ENCODE results near the gene COA1.
A peak's percentile ranks its signal among the peaks of the same experiment; 100 is the strongest.
"Not testable (repeated sequence)": the region's sequence is repeated elsewhere in the genome, so short reads cannot be mapped to it uniquely, and the experiment has no call there.

Gene COA1

GRCh38 chr7:43687866-43688265 lies 41.5 kb downstream of the COA1 start:
- DNase-seq (ENCODE audit: low read depth): not testable (repeated sequence)

DNA sequence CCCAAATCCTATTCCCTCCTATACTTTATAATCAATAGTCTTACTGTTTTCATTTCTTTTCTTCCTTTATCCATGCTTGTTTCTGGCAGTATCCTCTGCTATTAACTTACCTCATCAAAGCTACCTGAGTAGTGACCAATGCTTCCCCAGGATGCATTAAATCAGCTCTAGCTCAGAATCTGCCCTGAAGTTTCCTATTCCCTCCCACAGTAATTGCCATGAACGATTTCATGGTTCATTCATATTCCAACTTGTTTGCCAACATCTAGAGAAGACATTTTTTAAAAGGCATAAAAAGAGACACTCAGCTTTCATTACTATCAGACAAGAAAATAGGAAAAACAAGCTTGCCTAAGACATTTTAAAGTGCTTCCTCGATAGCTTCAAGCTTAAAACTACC lies 42.3 kb downstream of the COA1 start:
- no peak for DNase-seq (ENCODE audit: low read depth)

DNA sequence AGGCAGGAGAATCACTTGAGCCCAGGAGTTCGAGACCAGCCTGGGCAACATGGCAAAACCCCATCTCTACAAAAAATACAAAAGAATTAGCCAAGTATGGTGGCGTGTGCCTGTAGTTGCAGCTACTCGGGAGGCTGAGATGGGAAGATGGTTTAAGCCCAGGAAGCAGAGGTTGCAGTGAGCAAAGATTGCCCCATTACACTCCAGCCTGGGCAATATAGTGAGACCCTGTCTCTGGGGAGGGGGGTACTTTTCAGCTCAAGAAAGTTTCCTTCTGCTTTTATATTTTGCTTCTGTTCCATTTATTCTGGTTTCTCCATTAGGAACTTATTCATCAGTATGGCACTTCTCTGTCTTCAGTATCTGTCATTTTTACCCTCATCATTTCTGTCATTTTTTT lies 48.6 kb downstream of the COA1 start:
- DNase-seq (ENCODE audit: low read depth): no peak

DNA sequence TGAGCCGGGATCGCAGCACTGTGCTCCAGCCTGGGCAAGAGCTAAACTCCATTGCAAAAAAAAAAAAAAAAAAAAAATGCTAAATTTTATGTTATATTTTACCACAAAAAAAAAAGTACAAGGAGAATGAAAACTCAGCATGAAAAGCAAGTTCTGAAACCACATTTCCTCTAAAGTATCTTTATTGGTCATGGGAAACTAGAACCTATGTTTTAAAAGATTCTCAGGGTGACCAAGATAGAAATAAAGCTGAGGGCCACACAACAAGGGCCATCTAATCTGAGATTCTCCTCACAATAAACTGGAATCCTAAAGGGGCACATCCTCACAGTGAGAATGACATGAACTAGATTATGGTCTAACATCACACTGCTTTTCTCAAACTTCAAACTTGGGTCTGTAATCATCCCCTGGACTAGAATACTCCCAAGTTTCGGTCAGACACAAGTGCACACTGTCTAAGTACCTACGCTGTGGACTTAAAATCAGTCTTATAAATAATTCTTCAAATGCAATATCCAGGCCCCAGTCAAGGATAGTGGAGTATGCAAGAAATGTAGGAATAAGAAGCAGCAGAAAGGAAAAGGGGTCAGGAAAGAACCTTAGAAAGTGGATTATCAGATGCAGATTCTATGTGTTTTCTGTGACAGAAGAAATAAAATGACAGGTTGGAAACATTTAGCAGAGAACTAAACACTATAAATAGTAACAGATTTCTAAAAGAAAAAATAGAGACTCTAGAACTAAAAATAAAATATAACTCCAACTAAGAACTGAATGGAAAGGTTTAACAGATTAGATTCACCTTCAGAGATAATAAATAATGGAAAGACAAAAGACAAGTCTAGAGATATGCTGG lies 49.9 kb downstream of the COA1 start:
- DNase-seq (ENCODE audit: low read depth): no peak

GRCh38 chr7:43678315-43678714 lies 51.0 kb downstream of the COA1 start:
- no peak for DNase-seq (ENCODE audit: low read depth)

DNA sequence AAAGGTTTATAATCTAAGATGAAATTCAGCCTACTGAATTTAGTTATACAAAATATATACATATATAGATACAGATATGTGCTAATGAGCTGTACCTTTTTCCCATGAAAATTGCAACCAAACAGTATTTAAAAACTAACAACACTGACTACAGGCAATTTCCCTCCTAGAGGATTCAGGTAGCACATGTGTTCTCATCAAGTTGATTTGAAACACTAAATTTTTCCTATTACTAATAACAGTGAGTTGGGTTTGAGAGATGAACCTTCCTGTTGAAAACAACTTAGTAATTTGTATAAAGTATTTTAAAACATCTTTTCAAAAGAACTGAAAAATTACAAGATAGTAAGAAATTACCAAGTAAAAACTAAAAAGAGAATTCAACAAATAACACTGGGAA lies 51.5 kb downstream of the COA1 start:
- DNase-seq (ENCODE audit: low read depth): no peak

DNA sequence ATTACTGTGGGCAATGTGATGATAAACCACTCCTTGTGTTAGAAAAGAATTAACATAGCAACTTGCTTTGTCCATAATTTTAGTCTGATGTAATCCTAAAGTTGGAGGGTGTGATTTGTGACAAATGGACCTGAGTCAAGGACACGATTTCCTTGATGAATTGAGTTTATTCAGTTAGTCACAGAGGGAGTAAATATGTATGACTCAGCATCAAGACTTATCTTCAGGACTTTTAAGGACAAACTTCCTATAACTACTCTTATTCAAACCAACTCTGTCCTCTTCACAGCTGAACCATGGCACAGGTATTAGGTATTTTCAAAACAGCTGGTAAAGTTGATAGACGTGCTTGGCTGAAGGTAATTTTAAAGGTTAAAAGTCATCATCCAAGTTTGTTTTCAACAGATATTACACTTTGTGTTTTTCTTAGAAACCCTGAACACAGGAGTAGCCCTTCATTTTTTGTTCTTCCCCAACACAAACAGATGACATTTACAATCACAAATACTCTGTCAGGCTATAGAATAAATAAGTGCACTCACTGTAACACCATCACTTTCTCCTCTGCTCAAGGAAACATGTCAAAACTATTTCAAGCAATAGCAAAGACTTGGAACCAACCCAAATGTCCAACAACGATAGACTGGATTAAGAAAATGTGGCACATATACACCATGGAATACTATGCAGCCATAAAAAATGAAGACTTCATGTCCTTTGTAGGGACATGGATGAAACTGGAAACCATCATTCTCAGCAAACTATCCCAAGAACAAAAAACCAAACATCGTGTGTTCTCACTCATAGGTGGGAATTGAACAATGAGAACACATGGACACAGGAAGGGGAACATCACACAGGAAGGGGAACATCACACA lies 54.5 kb downstream of the COA1 start:
- peak; percentile 68 for DNase-seq (ENCODE audit: low read depth)

DNA sequence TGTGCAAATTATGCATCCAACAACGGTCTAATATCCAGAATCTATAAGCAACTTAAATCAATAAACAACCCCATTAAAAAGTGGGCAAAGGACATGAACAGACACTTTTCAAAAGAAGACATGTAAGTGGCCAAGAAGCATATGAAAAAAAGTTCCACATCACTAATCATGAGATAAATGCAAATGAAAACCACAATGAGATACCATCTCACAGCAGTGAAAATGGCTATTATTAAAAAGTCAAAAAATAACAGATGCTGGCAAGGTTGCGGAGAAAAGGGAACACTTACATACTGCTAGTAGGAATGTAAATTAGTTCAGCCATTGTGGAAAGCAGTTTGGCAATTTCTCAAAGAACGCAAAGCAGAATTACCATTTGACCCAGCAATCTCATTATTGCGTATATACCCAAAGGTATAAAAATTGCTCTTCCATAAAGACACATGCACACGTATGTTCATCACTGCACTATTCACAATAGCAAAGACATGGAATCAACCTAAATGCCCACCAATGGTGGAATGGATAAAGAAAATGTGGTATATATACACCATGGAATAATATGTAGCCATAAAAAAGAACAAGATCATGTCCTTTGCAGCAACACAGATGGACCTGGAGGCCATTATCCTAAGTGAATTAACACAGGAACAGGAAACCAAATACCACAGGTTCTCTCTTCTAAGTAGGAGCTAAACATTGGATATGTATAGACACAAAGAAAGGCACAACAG lies 55.9 kb downstream of the COA1 start:
- DNase-seq (ENCODE audit: low read depth): peak; percentile 26

DNA sequence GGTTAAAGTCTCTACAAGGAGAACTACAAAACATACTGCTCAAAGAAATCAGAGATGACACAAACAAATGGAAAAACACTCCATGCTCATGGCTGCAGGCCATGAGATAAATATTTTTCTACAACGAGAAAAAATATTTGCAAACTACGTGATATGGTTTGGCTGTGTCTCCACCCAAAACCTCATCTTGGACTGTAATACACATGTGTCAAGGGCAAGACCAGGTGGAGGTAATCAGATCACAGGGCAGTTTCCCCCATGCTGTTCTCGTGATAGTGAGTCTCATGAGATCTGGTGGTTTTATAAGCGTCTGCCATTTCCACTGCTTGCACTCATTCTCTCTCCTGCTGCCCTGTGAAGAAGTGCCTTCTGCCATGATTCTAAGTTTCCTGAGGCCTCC lies 57.8 kb downstream of the COA1 start:
- DNase-seq (ENCODE audit: low read depth): no peak

DNA sequence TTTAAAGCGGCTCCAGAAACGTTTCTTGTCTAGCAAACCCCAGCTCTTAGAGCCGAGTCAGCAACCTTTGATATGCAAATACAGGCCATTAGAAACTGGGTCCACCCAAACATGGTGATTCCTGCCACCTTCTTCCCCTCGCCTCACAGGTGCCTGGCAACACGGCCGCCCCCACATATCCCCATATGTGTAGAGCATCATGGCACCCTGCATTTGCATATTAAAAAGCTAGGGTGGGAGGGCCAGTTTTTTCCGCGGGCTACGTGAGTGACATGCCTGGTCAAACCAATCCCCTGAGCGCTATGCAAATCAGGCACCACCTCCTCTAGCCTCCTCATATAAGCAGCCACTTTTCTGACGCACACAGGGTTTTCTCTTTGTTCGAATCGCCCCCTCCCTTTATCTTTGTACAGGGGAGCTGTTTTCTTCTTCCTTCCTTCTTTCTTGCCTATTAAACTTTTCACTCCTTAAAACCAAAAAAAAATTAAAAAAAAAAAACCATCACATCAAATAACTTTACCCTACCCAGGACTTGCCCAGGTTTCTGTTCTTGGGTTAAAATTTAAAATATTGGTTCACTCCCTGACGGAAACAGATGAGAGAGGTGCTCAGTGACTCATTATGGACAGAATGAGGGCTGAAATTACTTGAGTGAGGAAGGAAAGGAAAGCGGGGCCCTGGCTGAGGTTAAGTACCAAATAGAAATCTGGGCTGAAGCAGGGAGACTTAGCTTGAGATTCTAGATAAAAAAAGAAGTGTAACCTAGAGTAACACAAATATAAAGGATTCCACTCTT lies 59.8 kb downstream of the COA1 start:
- DNase-seq (ENCODE audit: low read depth): no peak

GRCh38 chr7:43668035-43668434 lies 61.3 kb downstream of the COA1 start:
- DNase-seq (ENCODE audit: low read depth): no peak

GRCh38 chr7:43666938-43667337 lies 62.4 kb downstream of the COA1 start:
- DNase-seq (ENCODE audit: low read depth): no peak

- DNase-seq (ENCODE audit: low read depth): no peak
Measured at GRCh38 chr7:43664681-43665080, 64.6 kb downstream of the COA1 start.

- DNase-seq (ENCODE audit: low read depth): no peak
Measured at GRCh38 chr7:43660141-43660540, 69.2 kb downstream of the COA1 start.

DNA sequence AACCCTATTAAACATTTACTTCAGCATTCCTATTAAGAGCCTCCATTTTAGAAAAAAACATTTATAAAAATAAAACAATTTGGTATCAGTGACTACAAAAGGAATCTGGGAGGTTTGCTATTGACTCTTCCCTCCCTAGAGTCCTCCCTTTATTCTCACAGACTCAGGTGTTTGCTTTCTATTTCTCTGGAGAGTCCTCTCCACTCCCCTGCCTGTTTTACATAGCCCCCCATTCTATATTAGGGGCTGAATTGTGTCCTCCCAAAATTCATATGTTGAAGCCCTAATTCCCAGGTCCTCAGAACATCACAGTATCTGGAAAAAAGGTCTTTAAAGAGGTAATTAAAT lies 69.8 kb downstream of the COA1 start:
- no peak for DNase-seq (ENCODE audit: low read depth)

DNA sequence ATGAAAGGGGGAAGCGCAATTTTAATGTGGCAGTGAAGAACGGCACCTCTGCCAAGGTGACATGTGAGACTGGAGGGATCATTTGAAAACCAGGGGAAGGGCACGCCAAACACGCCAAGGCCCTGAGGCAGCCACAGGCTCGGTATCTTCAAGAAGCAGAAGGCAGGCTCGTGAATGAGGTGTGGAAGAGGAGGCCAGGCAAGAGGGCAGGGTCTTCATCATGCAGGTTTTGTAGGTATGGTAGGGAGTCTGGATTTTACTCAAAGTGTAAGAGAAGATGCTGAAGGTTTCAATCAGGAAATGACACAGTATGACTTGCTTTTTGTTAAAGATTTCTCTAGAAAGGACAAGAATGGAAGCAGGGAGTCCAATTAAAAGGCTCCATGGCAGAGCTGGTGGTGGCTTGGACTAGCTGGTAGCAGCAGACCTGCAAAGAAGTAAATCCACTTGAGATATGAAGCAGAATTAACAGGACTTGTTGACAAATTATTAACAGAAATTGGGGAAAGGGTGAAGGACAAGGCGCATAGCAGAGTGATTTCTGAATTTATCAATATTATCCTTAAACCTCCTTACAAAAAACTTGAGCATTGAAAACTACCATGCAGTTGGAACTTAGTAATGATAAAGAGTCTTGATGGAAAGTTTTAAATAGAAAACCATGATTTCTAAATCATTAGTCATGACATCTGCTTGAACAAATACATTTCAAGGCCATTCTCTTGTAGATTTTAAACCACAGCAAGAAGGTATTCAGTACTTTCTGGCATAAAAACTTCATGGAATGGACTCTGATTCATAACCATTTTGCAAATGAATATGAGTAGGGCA lies 70.4 kb downstream of the COA1 start:
- no peak for DNase-seq (ENCODE audit: low read depth)

DNA sequence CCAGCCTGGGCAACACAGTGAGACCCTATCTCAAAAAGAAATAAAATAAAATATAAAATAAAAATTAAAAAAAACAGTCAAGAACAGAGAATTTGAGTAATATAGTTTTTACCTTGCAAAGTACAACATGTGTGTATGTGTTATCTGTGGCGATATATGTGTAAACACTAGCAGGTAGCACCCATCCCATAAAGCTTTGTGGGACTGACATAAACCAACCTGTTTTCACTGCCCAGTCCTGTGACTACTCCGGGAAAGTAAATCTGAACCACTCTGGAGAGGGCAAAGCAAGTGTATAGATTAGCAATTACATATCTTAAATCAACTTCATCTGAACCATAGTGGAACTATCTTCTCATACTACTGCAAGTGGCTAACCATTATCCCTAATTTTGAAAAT lies 72.3 kb downstream of the COA1 start:
- no peak for DNase-seq (ENCODE audit: low read depth)

GRCh38 chr7:43655584-43655983 lies 73.7 kb downstream of the COA1 start:
- no peak for DNase-seq (ENCODE audit: low read depth)

- no peak for DNase-seq (ENCODE audit: low read depth)
Measured at GRCh38 chr7:43653891-43654504, 75.3 kb downstream of the COA1 start.

DNA sequence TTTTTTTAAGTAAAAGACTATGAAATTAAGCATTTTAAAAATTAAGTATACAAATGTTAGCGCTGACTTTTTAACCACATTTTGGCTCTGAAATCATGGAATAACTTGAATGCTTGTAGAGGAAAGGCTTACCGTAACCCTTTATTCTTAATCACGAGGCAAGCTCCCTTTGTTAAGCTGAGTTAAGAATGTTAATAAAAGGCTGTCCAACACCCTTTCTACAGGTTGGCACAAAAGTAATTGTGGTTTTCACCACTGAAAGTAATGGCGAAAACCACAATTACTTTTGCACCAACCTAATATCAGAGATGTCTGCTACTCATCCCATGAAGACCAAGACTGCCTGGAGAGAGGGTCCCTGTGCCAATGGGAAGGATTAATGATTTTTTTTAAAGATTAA lies 75.9 kb downstream of the COA1 start:
- DNase-seq (ENCODE audit: low read depth): no peak

Data from non-pigmented ciliary epithelial cell (primary cell).